A549 (cell line): ENCODE data around the gene CAPN8.

Experiments
- MAX ChIP-seq: IDR thresholded peaks from 2 replicates; pipeline ENCODE4 v1.6.1; 2012
- MAZ ChIP-seq: fragments of 150-350 bp; IDR thresholded peaks from 2 replicates; pipeline ENCODE4 v1.6.1; 2014; ENCODE audit warnings: antibody characterized with exemption, low read depth, low read length, borderline replicate concordance
- RCOR1 ChIP-seq: fragments of 150-350 bp; IDR thresholded peaks from 2 replicates; pipeline ENCODE4 v1.6.1; 2014; ENCODE audit warnings: antibody characterized with exemption, low read length, low read depth
- SREBF2 ChIP-seq: fragments of 450-650 bp; IDR thresholded peaks from 2 replicates; pipeline ENCODE4 v1.6.1; 2014; ENCODE audit warnings: mild to moderate bottlenecking, moderate library complexity
- TF ChIP-seq, protein P1 (sequence below): fragments of >200 bp; sonication (Bioruptor Twin); formaldehyde crosslinking; IDR thresholded peaks from 3 replicates; pipeline ENCODE4 v1.5.1; 2016

- TF ChIP-seq, protein P1, sequence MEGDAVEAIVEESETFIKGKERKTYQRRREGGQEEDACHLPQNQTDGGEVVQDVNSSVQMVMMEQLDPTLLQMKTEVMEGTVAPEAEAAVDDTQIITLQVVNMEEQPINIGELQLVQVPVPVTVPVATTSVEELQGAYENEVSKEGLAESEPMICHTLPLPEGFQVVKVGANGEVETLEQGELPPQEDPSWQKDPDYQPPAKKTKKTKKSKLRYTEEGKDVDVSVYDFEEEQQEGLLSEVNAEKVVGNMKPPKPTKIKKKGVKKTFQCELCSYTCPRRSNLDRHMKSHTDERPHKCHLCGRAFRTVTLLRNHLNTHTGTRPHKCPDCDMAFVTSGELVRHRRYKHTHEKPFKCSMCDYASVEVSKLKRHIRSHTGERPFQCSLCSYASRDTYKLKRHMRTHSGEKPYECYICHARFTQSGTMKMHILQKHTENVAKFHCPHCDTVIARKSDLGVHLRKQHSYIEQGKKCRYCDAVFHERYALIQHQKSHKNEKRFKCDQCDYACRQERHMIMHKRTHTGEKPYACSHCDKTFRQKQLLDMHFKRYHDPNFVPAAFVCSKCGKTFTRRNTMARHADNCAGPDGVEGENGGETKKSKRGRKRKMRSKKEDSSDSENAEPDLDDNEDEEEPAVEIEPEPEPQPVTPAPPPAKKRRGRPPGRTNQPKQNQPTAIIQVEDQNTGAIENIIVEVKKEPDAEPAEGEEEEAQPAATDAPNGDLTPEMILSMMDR, result no peak
- TF ChIP-seq RCOR1, result no peak
- no peak for TF ChIP-seq MAX
- no peak for TF ChIP-seq SREBF2
- no peak for TF ChIP-seq MAZ
Observed at GRCh38 chr1:223504741-223505140, 160.8 kb downstream of the CAPN8 start.
